Endothelial cell of umbilical vein (primary cell): ENCODE measurements around the gene PDE8B. TPM values are rescaled to one million over a fixed set of nuclear protein-coding genes. Genes with fewer than 3 reads are reported as not detected.

Source experiments
- BruUV-seq: library from RNA; stranded (reverse); fragments of 400-500 nt; replicated peaks from 2 replicates; lab custom pipeline; 2021; lab: Mats Ljungman, UMichigan
- CTCF ChIA-PET: fragments of 300-600, 350-600 bp; sonication (Branson Sonifier 250); formaldehyde crosslinking; loops from one replicate; lab custom pipeline; 2021; ENCODE audit warnings: antibody characterized with exemption, inconsistent platforms; lab: Charles Lee
- POLR2A ChIA-PET: fragments of 300-600, 350-600 bp; sonication (Branson Sonifier 250); formaldehyde crosslinking; loops from one replicate; lab custom pipeline; 2021; ENCODE audit warnings: antibody characterized with exemption, inconsistent platforms; lab: Charles Lee
- DNase-seq: peaks from one replicate; pipeline ENCODE4 v3.0.0-alpha.2; 2011; ENCODE audit warnings: low read depth, low spot score
- FAIRE-seq: peaks from 2 replicates; lab custom pipeline; 2011; peaks lifted over from hg19 to GRCh38; lab: Jason Lieb, UNC
- H2AFZ ChIP-seq: 2 replicates; pipeline ENCODE4 v1.6.0; 2012; ENCODE audit warnings: low read depth, low read length, control low read depth, inconsistent platforms
- H3K27ac ChIP-seq: 2 replicates; pipeline ENCODE4 v1.5.1; 2011; ENCODE audit warnings: low read depth, mild to moderate bottlenecking, control low read depth, low read length, moderate library complexity; ENCODE audit not compliant: insufficient read depth
- H3K27me3 ChIP-seq, 2 experiments: 2 replicates each; pipeline versions ENCODE4 v1.6.0 to v1.6.1; 2011; ENCODE audit warnings: low read length in 2 of 2, mixed read lengths in 1 of 2; ENCODE audit not compliant: control insufficient read depth in 2 of 2, insufficient read depth in 2 of 2
- H3K36me3 ChIP-seq, 2 experiments: 2 replicates in 1 of 2; 3 replicates in 1 of 2; pipeline ENCODE4 v1.5.1; 2011; ENCODE audit warnings: low read length in 2 of 2, mild to moderate bottlenecking in 1 of 2, moderate library complexity in 1 of 2; ENCODE audit not compliant: control insufficient read depth in 2 of 2, insufficient read depth in 2 of 2; ENCODE audit errors: extremely low read depth in 1 of 2
- H3K4me1 ChIP-seq: 3 replicates; pipeline ENCODE4 v1.5.1; 2011; ENCODE audit warnings: mild to moderate bottlenecking, low read length; ENCODE audit not compliant: control insufficient read depth, insufficient read depth; ENCODE audit errors: extremely low read depth
- H3K4me2 ChIP-seq: 2 replicates; pipeline ENCODE4 v1.6.1; 2011; ENCODE audit warnings: low read length, control low read depth, mixed read lengths; ENCODE audit not compliant: insufficient read depth
- H3K4me3 ChIP-seq, 3 experiments: fragments of 200-600 bp in 1 of 3; sonication (generic), shearing (Covaris generic) in 1 of 3; replicated peaks in 1 of 3; 2 replicates each; pipeline ENCODE4 v1.5.1; 2011 to 2016; ENCODE audit warnings: control low read depth in 3 of 3, low read length in 3 of 3, mild to moderate bottlenecking in 2 of 3, inconsistent platforms in 1 of 3, low read depth in 1 of 3, moderate library complexity in 1 of 3; ENCODE audit not compliant: insufficient read depth in 1 of 3
- H3K79me2 ChIP-seq: 2 replicates; pipeline ENCODE4 v1.6.0; 2012; ENCODE audit warnings: low read length, inconsistent platforms; ENCODE audit not compliant: control insufficient read depth, insufficient read depth
- H3K9ac ChIP-seq: replicated peaks from 2 replicates; pipeline ENCODE3; 2011; ENCODE audit warnings: low read length, control low read depth; ENCODE audit not compliant: insufficient read depth; ENCODE audit errors: extremely low read depth
- H3K9me1 ChIP-seq: replicated peaks from 3 replicates; pipeline ENCODE4 v1.6.0; 2011; ENCODE audit warnings: mild to moderate bottlenecking, low read length; ENCODE audit not compliant: control insufficient read depth, insufficient read depth; ENCODE audit errors: extremely low read depth
- H3K9me3 ChIP-seq: replicated peaks from 2 replicates; pipeline ENCODE4 v1.5.1; 2012; ENCODE audit warnings: low read length, inconsistent platforms; ENCODE audit not compliant: control insufficient read depth, insufficient read depth
- H4K20me1 ChIP-seq: replicated peaks from 2 replicates; pipeline ENCODE3; 2011; ENCODE audit warnings: mild to moderate bottlenecking, low read length; ENCODE audit not compliant: control insufficient read depth, insufficient read depth; ENCODE audit errors: extremely low read depth
- CTCF ChIP-seq, 2 donors: IDR thresholded peaks; 1 replicate in 1 of 2; 2 replicates in 1 of 2; pipeline ENCODE4 v1.5.1; 2011; ENCODE audit warnings: low read length in 2 of 2, mild to moderate bottlenecking in 2 of 2, moderate library complexity in 2 of 2, control low read depth in 1 of 2, inconsistent platforms in 1 of 2, low read depth in 1 of 2; ENCODE audit not compliant: insufficient read depth in 1 of 2; ENCODE audit errors: extremely low read depth in 1 of 2
- EZH2 ChIP-seq: IDR thresholded peaks from 2 replicates; pipeline ENCODE4 v1.6.1; 2012; ENCODE audit warnings: borderline replicate concordance, low read depth, mild to moderate bottlenecking, moderate library complexity, low read length, inconsistent platforms; ENCODE audit not compliant: severe bottlenecking
- FOS ChIP-seq: IDR thresholded peaks from 2 replicates; pipeline ENCODE4 v1.6.1; 2011; ENCODE audit warnings: mild to moderate bottlenecking, low read length, moderate library complexity, borderline replicate concordance; ENCODE audit not compliant: insufficient read depth
- GATA2 ChIP-seq: IDR thresholded peaks from 2 replicates; pipeline ENCODE4 v1.7.0; 2011; ENCODE audit warnings: low read depth, mild to moderate bottlenecking, moderate library complexity, mixed read lengths, low read length; ENCODE audit not compliant: insufficient read length, insufficient read depth
- JUN ChIP-seq: IDR thresholded peaks from 2 replicates; pipeline ENCODE4 v1.6.1; 2011; ENCODE audit warnings: borderline replicate concordance, low read depth; ENCODE audit not compliant: insufficient read length, insufficient read depth
- MAX ChIP-seq: IDR thresholded peaks from 2 replicates; pipeline ENCODE4 v1.6.1; 2011; ENCODE audit not compliant: insufficient read depth, insufficient read length
- MYC ChIP-seq: IDR thresholded peaks from one replicate; pipeline ENCODE4 v1.6.1; 2011; ENCODE audit warnings: mild to moderate bottlenecking, low read depth, low read length
- POLR2A ChIP-seq: IDR thresholded peaks from 2 replicates; pipeline ENCODE4 v1.6.1; 2012; ENCODE audit warnings: low read depth, mild to moderate bottlenecking, control low read depth, low read length
- POLR2AphosphoS5 ChIP-seq: IDR thresholded peaks from 2 replicates; pipeline ENCODE4 v1.6.1; 2012; ENCODE audit warnings: low read depth, mild to moderate bottlenecking, control low read depth, low read length, moderate library complexity; ENCODE audit not compliant: insufficient read depth
- dilution Hi-C: fragments of 300-500 bp; cut with MboI; formaldehyde crosslinking; loops from one replicate; pipeline ENCODE4 v1.15.0; 2019; ENCODE audit warnings: low sequenced_read_pairs; ENCODE audit not compliant: extremely low pct_ligation_motif_present
- intact Hi-C: fragments of 100-400 bp; cut with micrococcal nuclease; formaldehyde crosslinking; loops from one replicate; pipeline ENCODE4 v1.10.0; 2022
- polyA plus RNA-seq, 4 experiments: library from polyadenylated mRNA; depleted of rRNA in 3 of 4; stranded (reverse) in 3 of 4; unstranded in 1 of 4; fragments of >200 nt; gene quantifications; 2 replicates each; pipeline versions ENCODE4 v1.2.1 to v1.2.3, GENCODE V29; 2011 to 2012; ENCODE audit warnings: missing spikeins in 1 of 4
- total RNA-seq: library from RNA; stranded (reverse); gene quantifications from 2 replicates; pipeline ENCODE4 v1.2.3, GENCODE V29; 2021

The PDE8B gene
- total and polyA plus RNA-seq, 2 donors (not counting 3 experiments of a cell fraction or from before 2014, with no cell fraction given) = not detected

- Histone ChIP-seq H4K20me1 (no peaks in the 10 kb centered on the region), H3K36me3 (no peaks in the 10 kb centered on the region), H3K9ac (no peak overlapping the region), H3K27me3 (no peaks in the 10 kb centered on the region), H3K4me2 (no peak overlapping the region), H2AFZ (no peak overlapping the region), H3K79me2 (no peaks in the 10 kb centered on the region), H3K4me3 (no peak overlapping the region), H3K4me1 (no peaks in the 10 kb centered on the region), H3K9me3 (no peaks in the 10 kb centered on the region), H3K9me1 (no peaks in the 10 kb centered on the region), H3K27ac (no peak overlapping the region)
- dilution Hi-C loops = no loop called here
- POLR2A ChIA-PET = no interaction called here
- no peak for FAIRE-seq
- CTCF ChIA-PET = no interaction called here
- intact Hi-C loops = no loop called here
- BruUV-seq = no TSS peak
- DNase-seq = no peak
- no peak for TF ChIP-seq MYC
- TF ChIP-seq JUN = no peak
- TF ChIP-seq FOS = no peak
- TF ChIP-seq CTCF (IDR thresholded peaks at IDR 0.05; ENCODE audit: extremely low read depth in 1 of 2, insufficient read depth in 1 of 2, low read depth in 1 of 2, low read length in 2 of 2) = no peak
- no peak for TF ChIP-seq MAX
- TF ChIP-seq POLR2A = no peak
- no peak for TF ChIP-seq EZH2
- TF ChIP-seq POLR2AphosphoS5 = no peak
- TF ChIP-seq GATA2 = no peak
Observed at GRCh38 chr5:77454123-77454522, 243.6 kb downstream of the PDE8B start.
